SH-SY5Y (cell line): Measurements from ENCODE around the gene ALB.

Source experiments
- GATA2 ChIP-seq: IDR thresholded peaks from 2 replicates; pipeline ENCODE4 v1.6.1; 2011; ENCODE audit warnings: mild to moderate bottlenecking, low read depth, low read length
- GATA3 ChIP-seq: IDR thresholded peaks from 2 replicates; pipeline ENCODE4 v1.6.1; 2011; ENCODE audit warnings: low read depth, mild to moderate bottlenecking, low read length, moderate library complexity

Gene ALB

GRCh38 chr4:73435984-73436383, 31.9 kb downstream of the ALB start, which contains the start of gene AFP:
Gene AFP, plus strand, starts transcription at chr4:73436221. Its CDS starts 42 bp downstream, at chr4:73436263.
- TF ChIP-seq GATA2 (no peak), GATA3 (no peak)

DNA sequence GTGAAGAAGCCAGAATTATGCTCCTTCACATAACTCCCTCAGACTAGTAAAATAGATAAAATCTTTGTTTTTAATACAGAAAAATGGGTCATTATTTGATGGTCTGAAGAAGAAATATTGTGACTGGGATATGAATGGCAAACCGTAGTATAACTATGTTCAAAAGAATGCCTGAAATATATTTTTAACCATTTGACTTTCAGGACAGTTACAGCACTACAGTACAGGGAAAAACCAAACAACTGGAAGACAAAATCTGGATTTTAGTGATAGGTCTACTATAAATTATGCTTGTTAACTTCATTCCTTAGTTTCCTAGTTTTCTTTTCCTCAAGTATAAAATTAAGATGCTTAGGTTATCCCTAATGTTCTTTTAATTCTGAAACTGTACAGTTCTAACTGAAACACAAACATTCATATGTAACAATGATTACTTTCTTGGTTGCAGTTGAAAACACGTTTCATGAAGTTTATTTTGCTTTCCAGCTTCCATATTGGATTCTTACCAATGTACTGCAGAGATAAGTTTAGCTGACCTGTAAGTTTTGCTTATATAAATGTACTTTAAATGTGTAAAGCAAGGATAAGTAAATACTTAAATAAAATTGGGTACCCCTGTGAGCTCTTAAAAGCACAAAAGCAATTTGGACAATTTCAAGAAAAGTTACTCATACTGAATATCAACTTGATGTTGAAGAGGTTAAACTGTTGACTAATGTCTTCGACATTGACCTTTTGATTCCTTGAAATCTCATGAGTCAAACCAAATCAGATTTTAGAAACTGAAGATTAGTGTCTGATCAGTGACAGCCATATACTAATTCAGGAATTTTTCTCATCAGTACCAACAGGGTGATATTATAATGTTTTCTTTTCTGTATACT, 32.8 kb downstream of the ALB start:
- TF ChIP-seq GATA3 (no peak), GATA2 (no peak)

DNA sequence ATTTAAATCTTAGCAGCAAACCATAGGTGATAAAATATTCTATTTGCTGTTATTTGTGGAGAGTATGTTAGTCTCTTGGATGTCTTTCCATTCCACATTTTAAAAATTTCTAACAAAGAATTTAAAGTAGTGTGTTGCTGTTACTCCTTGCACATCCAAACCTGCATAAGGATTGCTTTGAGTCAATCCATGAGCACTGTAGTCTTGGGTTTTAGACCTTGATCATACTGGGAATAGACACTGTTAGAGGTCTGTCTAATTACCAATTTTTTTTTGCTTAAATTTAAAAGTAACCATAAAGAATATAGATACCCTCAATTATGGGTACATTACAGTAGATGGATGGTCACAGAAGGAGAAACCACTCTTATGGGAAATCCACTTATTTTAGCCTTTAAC, 33.5 kb downstream of the ALB start:
- TF ChIP-seq GATA3 = no peak
- TF ChIP-seq GATA2 = no peak

DNA sequence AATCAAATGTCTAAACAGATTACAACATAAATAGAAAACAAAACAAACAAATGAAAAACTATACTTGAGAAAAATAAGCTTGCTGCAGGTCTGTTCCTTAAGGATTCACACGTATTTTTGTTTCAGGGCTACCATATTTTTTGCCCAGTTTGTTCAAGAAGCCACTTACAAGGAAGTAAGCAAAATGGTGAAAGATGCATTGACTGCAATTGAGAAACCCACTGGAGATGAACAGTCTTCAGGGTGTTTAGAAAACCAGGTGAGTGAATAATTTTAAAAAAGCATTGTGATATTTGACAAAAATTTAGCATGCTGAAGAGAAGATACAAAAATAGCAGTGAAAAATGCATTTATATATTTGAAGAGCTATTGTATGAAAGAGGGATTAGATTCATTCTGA, 34.0 kb downstream of the ALB start:
- TF ChIP-seq GATA2 (no peak), GATA3 (no peak)

- TF ChIP-seq GATA2 (no peak), GATA3 (no peak)
Observed at GRCh38 chr4:73438582-73439215, 34.6 kb downstream of the ALB start.

DNA sequence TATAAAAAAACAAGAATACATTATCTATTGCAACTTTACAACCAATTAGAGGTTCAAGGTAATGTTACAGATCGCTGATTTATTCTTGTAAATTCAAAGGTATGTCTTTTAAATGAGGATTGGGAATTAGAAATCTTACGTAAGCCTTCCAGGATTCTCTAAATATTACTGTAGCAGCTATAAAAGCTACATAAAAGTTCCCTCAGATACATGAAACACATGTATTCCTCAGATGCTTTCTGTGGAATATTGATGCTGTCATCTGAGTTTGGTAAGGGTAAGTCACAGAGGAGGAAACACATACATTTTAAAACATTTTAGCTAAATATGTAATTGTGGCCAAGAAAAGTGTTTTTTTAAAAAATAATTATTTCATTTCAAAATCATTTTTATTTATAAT, 35.4 kb downstream of the ALB start:
- no peak for TF ChIP-seq GATA3
- no peak for TF ChIP-seq GATA2

GRCh38 chr4:73439991-73440390, 35.9 kb downstream of the ALB start:
- TF ChIP-seq GATA2 (no peak), GATA3 (no peak)

DNA sequence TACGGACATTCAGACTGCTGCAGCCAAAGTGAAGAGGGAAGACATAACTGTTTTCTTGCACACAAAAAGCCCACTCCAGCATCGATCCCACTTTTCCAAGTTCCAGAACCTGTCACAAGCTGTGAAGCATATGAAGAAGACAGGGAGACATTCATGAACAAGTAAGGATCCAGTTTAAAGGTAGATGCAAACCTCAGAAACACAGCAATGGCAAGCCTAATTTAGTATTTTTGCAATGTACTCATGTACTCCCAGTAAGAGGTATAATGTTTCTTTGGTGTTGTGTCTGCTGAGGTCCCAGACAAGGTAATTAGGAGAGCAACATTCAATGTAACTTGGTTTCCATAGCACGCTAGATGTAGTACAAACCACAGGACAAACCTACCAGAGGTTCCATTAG, 36.6 kb downstream of the ALB start:
- TF ChIP-seq GATA2 (no peak), GATA3 (no peak)

- TF ChIP-seq GATA3 (no peak), GATA2 (no peak)
Observed at GRCh38 chr4:73442275-73442674, 38.2 kb downstream of the ALB start.

GRCh38 chr4:73443224-73443623, 39.1 kb downstream of the ALB start:
- TF ChIP-seq GATA3 (no peak), GATA2 (no peak)

DNA sequence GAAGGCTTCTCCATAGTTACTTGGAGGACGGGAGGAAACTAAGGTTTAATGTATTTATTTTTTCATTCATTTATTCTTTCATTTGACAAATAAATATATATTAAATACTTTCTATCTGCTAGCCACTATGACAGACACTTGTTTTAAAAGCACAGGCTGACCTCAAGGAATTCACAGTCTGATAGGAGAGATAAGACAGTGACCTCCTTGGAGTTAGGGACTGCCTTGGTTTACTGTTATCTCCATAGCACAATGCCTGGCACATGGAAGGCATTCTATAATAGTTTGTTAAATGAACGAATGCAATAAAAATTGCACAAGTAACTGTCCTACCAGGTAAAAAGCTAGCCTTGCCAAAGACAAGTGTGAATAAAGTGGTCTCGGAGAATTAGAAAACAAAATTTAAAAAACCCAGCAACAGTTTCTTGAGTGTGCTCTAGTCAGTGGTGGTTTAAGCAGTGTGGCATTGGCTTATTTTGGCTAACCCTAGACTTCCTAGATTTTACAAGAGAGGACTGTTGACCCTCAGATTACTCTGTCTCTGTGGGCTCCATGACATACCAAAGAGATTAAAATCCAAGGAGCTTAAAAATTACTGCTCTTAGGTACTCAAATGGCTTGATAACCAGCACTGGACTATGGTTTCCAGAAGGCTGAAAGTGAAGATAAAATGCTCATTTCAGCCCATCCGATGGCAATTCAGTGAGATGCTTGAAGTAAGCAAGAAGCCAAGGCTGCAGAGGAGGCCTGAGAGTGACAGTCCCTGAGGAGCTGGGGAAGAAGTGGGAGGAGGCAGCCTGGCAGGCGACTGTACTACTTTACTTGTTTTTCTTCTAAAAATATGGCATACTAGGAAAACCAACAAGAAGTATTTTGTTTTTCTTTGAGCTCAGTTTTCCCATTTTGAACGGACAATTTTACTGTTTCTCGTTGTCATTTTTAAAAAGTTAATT, 41.6 kb downstream of the ALB start:
- TF ChIP-seq GATA3 = no peak

GRCh38 chr4:73446336-73446938, 42.4 kb downstream of the ALB start:
- peak; percentile 53; the same call in 1 of the 2 replicates for TF ChIP-seq GATA3
- TF ChIP-seq GATA2 = peak; percentile 50; the same call in 1 of the 2 replicates

DNA sequence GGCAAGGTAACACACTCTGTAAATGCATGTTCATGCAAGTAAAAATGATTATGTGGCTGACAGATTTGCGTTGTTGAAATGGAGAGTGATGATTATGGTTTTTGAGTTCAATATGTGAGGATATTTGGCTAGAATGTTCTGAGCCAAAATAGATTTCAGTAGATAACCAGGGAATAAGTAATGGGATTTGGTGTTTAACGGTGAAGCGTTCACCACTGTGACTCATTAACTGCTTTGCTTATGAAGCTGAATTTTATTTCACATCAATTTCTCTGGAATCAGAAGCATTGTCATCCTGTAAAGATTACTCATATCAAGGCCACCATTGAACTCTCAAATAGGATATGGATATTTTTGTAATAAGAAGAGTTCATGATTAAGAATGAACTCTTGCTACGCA, 43.6 kb downstream of the ALB start:
- TF ChIP-seq GATA2 = no peak
- no peak for TF ChIP-seq GATA3
